SU-DHL-6 (cell line): ENCODE results near the gene TJP2.

ENCODE experiments used
- H2AFZ ChIP-seq: fragments of 200-600 bp; sonication (generic); 2 replicates; pipeline ENCODE4 v1.6.1; 2014; ENCODE audit warnings: low read depth, mild to moderate bottlenecking, moderate library complexity, mixed read lengths, antibody characterized with exemption, low read length; ENCODE audit not compliant: severe bottlenecking
- H3F3A ChIP-seq: fragments of 200-600 bp; shearing (Covaris generic); 2 replicates; pipeline ENCODE4 v1.6.0; 2016; ENCODE audit warnings: antibody characterized with exemption, mild to moderate bottlenecking; ENCODE audit not compliant: insufficient read depth
- H3K27ac ChIP-seq: fragments of 200-600 bp; sonication (generic); 2 replicates; pipeline ENCODE4 v1.5.1; 2016; ENCODE audit warnings: low read depth, mild to moderate bottlenecking, low read length, moderate library complexity, mixed read lengths
- H3K27me3 ChIP-seq: fragments of 200-600 bp; sonication (generic), shearing (Covaris generic); 2 replicates; pipeline ENCODE4 v1.6.0; 2014; ENCODE audit warnings: mild to moderate bottlenecking, low read length
- H3K36me3 ChIP-seq: fragments of 200-600 bp; sonication (generic); 2 replicates; pipeline ENCODE4 v1.6.1; 2014; ENCODE audit warnings: mild to moderate bottlenecking, low read length, mixed read lengths
- H3K4me2 ChIP-seq: fragments of 300-600, 200-600 bp; shearing (Covaris generic), sonication (generic); 2 replicates; pipeline ENCODE4 v1.6.0; 2014; ENCODE audit warnings: low read length, low read depth, mild to moderate bottlenecking; ENCODE audit not compliant: poor library complexity, severe bottlenecking
- H3K4me3 ChIP-seq: fragments of 200-600 bp; sonication (generic); 2 replicates; pipeline ENCODE4 v1.5.1; 2014; ENCODE audit warnings: antibody characterized with exemption, low read length, mild to moderate bottlenecking, mixed read lengths; ENCODE audit not compliant: insufficient read depth, poor library complexity, severe bottlenecking
- H3K79me2 ChIP-seq: fragments of 200-600 bp; sonication (generic); 2 replicates; pipeline ENCODE4 v1.6.1; 2014; ENCODE audit warnings: mild to moderate bottlenecking, low read length, moderate library complexity; ENCODE audit not compliant: insufficient read depth
- H3K9ac ChIP-seq: fragments of 200-600 bp; sonication (generic); 2 replicates; pipeline ENCODE4 v1.7.0; 2014; ENCODE audit warnings: mild to moderate bottlenecking, low read length
- H3K9me2 ChIP-seq: fragments of 200-600 bp; sonication (generic); replicated peaks from 2 replicates; pipeline ENCODE4 v1.6.1; 2014; ENCODE audit warnings: low read length; ENCODE audit not compliant: insufficient read depth
- H3K9me3 ChIP-seq: fragments of 200-600 bp; sonication (generic); 2 replicates; pipeline ENCODE4 v1.6.1; 2014; ENCODE audit warnings: low read length, mixed read lengths; ENCODE audit not compliant: insufficient read depth
- H4K20me1 ChIP-seq: fragments of 200-600 bp; sonication (generic); 2 replicates; pipeline ENCODE4 v1.6.1; 2014; ENCODE audit warnings: low read depth, mild to moderate bottlenecking, antibody characterized with exemption, low read length, moderate library complexity, mixed read lengths
- CTCF ChIP-seq: fragments of 200-600 bp; sonication (generic); IDR thresholded peaks from one replicate; pipeline ENCODE4 v1.5.1; 2017; ENCODE audit warnings: antibody characterized with exemption, mild to moderate bottlenecking, low read length, moderate library complexity; ENCODE audit not compliant: insufficient read depth, poor library complexity, severe bottlenecking
- EZH2phosphoT487 ChIP-seq: fragments of 200-600 bp; sonication (generic), shearing (Covaris generic); conservative IDR thresholded peaks from 2 replicates; pipeline ENCODE4 v1.6.1; 2018; ENCODE audit warnings: mild to moderate bottlenecking, antibody characterized with exemption, low read length, moderate library complexity, mixed read lengths

Gene TJP2

GRCh38 chr9:69132361-69132760 lies 41.7 kb upstream of the TJP2 start:
- no peak overlapping the region for H3K27ac ChIP-seq
- H3K27me3 ChIP-seq, result no peaks in the 10 kb centered on the region
- no peak overlapping the region for H3K4me2 ChIP-seq

DNA sequence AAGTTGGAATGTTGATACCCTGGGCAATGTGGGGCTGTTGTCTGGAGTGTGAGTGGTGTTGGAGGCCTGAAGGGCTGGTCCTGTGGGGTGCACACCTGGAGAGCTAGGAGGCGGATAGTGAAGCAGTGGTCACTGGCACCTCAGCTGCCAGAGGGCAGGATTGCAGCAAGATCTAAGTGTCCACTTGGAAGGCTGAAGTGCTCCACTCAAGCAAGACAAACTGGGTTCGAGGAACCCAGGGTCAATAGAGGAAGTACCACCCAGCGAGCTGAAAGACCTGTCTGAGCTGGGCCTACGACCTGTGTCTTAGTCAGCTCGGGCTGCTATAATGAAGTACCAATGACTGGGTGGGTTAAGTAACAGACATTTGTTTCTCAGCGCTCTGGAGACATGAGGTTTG lies 39.7 kb upstream of the TJP2 start:
- no peaks in the 10 kb centered on the region for H3K79me2 ChIP-seq
- H3K36me3 ChIP-seq, result no peaks in the 10 kb centered on the region
- H3K9ac ChIP-seq, result no peak overlapping the region
- no peak overlapping the region for H2AFZ ChIP-seq
- no peaks in the 10 kb centered on the region for H3K9me2 ChIP-seq
- H4K20me1 ChIP-seq, result no peaks in the 10 kb centered on the region
- H3K4me3 ChIP-seq, result no peak overlapping the region
- no peaks in the 10 kb centered on the region for H3K27me3 ChIP-seq
- no peak for TF ChIP-seq EZH2phosphoT487
- TF ChIP-seq CTCF, result no peak
- H3F3A ChIP-seq, result no peaks in the 10 kb centered on the region
- no peaks in the 10 kb centered on the region for H3K9me3 ChIP-seq
- H3K4me2 ChIP-seq, result no peak overlapping the region
- H3K27ac ChIP-seq, result no peak overlapping the region

More at GRCh38 chr9:69132361-69132760, 41.7 kb upstream of the TJP2 start:
- TF ChIP-seq EZH2phosphoT487 (no peak), CTCF (no peak)
- H3F3A ChIP-seq, result no peaks in the 10 kb centered on the region
- no peak overlapping the region for H3K4me3 ChIP-seq
- no peaks in the 10 kb centered on the region for H3K9me3 ChIP-seq
- H3K79me2 ChIP-seq, result no peaks in the 10 kb centered on the region
- H3K9me2 ChIP-seq, result no peaks in the 10 kb centered on the region
- no peak overlapping the region for H2AFZ ChIP-seq
- H3K9ac ChIP-seq, result no peak overlapping the region
- no peaks in the 10 kb centered on the region for H4K20me1 ChIP-seq
- no peaks in the 10 kb centered on the region for H3K36me3 ChIP-seq

DNA sequence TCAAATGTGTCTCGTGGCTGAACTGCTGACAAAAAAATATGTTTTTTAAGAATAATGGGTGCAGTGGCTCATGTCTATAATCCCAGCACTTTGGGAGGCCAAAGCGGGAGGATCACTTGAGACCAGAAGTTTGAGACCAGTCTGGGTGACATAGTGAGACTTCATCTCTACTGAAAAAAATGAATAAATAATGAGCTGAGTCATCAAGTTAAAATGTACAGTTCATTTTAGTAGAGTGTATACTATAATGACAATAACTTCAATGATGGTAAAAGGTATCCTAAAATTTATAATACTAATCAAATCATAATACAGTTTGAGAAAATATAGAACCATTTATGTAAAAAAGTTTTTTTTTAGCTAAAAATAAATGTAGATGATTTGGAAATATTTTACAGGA lies 37.9 kb upstream of the TJP2 start:
- Histone ChIP-seq H3F3A (no peaks in the 10 kb centered on the region), H3K79me2 (no peaks in the 10 kb centered on the region), H2AFZ (no peak overlapping the region), H3K4me2 (no peak overlapping the region), H3K9me3 (no peaks in the 10 kb centered on the region), H4K20me1 (no peaks in the 10 kb centered on the region), H3K27me3 (no peaks in the 10 kb centered on the region), H3K27ac (no peak overlapping the region), H3K36me3 (no peaks in the 10 kb centered on the region), H3K4me3 (no peak overlapping the region), H3K9ac (no peak overlapping the region), H3K9me2 (no peaks in the 10 kb centered on the region)
- TF ChIP-seq EZH2phosphoT487 (no peak), CTCF (no peak)
